ENCODE data around the gene LRP6.

Gene LRP6

DNA sequence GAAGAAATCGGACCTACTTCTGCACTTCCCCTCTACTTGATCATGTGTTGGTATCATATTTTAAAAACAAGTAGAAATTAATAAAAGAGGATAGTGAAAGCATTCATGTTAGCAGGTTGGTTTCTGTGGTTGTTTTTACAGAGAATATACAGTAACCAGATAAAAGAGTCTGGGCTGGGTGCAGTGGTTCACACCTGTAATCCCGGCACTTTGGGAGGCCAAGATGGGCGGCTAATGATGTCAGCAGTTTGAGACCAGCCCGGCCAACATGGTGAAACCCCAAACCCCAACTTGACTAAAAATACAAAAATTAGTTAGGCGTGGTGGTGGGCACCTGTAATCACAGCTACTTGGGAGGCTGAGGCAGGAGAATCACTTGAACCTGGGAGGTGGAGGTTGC lies 55.9 kb downstream of the LRP6 start:
- Histone ChIP-seq H3K27me3 (replicated peaks; ENCODE audit: control insufficient read depth, insufficient read depth, low read length) (no peaks in the 10 kb centered on the region), H3K4me3 (replicated peaks; ENCODE audit: low read depth, low read length) (no peak overlapping the region), H3K36me3 (ENCODE audit: control insufficient read depth, insufficient read depth, low read length) (no peaks in the 10 kb centered on the region)
- TF ChIP-seq, protein P1, sequence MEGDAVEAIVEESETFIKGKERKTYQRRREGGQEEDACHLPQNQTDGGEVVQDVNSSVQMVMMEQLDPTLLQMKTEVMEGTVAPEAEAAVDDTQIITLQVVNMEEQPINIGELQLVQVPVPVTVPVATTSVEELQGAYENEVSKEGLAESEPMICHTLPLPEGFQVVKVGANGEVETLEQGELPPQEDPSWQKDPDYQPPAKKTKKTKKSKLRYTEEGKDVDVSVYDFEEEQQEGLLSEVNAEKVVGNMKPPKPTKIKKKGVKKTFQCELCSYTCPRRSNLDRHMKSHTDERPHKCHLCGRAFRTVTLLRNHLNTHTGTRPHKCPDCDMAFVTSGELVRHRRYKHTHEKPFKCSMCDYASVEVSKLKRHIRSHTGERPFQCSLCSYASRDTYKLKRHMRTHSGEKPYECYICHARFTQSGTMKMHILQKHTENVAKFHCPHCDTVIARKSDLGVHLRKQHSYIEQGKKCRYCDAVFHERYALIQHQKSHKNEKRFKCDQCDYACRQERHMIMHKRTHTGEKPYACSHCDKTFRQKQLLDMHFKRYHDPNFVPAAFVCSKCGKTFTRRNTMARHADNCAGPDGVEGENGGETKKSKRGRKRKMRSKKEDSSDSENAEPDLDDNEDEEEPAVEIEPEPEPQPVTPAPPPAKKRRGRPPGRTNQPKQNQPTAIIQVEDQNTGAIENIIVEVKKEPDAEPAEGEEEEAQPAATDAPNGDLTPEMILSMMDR (IDR thresholded peaks at IDR 0.05; ENCODE audit: insufficient read depth, low read length, poor library complexity, severe bottlenecking), result no peak
- no peak for DNase-seq (ENCODE audit: extremely low read depth, insufficient read length)

DNA sequence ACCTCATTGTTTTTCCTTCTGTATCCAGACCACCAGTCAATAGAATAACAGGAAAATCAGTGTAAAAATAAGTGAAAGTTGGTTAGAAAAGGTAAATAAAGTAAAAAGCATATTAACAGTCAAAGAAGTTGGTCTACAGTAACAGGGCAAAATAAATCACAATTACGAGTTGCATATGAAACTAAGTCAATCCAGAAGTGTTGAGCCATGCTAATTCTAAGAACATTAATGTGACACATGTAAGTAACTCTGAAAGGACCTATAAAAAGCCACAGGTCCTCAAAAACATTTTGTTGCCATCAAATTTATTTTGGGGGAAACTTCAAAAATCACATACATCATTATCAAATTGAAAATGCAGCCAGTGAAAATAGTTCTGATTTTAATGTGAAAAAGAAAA lies 56.4 kb downstream of the LRP6 start:
- no peaks in the 10 kb centered on the region for H3K36me3 ChIP-seq (ENCODE audit: control insufficient read depth, insufficient read depth, low read length)
- TF ChIP-seq, protein P1 (IDR thresholded peaks at IDR 0.05; ENCODE audit: insufficient read depth, low read length, poor library complexity, severe bottlenecking), result no peak
- no peaks in the 10 kb centered on the region for H3K27me3 ChIP-seq (replicated peaks; ENCODE audit: control insufficient read depth, insufficient read depth, low read length)
- DNase-seq (ENCODE audit: extremely low read depth, insufficient read length), result no peak
- no peak overlapping the region for H3K4me3 ChIP-seq (replicated peaks; ENCODE audit: low read depth, low read length)

DNA sequence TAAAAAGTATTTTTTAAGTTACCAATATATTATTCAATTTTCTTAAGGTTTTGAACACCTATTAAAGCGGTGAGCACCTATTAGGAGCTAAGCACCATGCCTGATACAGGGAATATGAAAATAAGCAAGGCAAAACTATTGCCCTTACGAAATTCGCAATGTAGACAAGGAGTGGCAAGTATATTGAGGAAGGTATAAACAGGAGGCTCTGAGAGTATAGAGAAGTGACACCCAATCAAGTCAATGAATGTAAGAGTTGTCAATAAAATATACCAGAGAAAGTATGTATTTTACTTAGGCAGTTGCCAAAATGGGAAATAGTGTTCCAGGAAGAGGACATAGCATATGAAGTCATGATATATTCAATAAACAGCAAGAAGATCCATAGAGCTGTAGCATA lies 57.2 kb downstream of the LRP6 start:
- Histone ChIP-seq H3K27me3 (replicated peaks; ENCODE audit: control insufficient read depth, insufficient read depth, low read length) (no peaks in the 10 kb centered on the region), H3K4me3 (replicated peaks; ENCODE audit: low read depth, low read length) (no peak overlapping the region), H3K36me3 (ENCODE audit: control insufficient read depth, insufficient read depth, low read length) (no peaks in the 10 kb centered on the region)
- no peak for DNase-seq (ENCODE audit: extremely low read depth, insufficient read length)
- TF ChIP-seq, protein P1 (IDR thresholded peaks at IDR 0.05; ENCODE audit: insufficient read depth, low read length, poor library complexity, severe bottlenecking), result no peak

DNA sequence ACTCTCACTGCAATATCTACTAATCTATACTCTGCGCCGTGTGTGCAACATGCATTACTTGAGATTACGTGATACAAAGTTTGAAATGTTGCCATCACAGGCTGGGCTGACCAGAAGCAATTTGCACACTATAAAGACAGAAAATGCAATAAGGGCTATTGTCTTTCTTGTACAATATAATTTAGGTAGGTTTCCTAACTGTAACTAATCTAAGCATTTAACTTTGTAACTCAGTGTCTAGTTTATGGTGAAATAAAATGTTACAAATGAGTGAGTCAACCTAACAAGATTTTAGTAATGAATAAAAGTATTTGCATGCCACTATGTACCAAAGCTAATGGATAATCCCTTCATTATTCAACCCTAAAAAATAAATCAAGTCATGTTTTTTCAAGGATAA lies 57.8 kb downstream of the LRP6 start:
- H3K4me3 ChIP-seq (replicated peaks; ENCODE audit: low read depth, low read length), result no peak overlapping the region
- no peaks in the 10 kb centered on the region for H3K27me3 ChIP-seq (replicated peaks; ENCODE audit: control insufficient read depth, insufficient read depth, low read length)
- TF ChIP-seq, protein P1 (IDR thresholded peaks at IDR 0.05; ENCODE audit: insufficient read depth, low read length, poor library complexity, severe bottlenecking), result no peak
- no peaks in the 10 kb centered on the region for H3K36me3 ChIP-seq (ENCODE audit: control insufficient read depth, insufficient read depth, low read length)
- DNase-seq (ENCODE audit: extremely low read depth, insufficient read length), result no peak

GRCh38 chr12:12207746-12208145 lies 59.1 kb downstream of the LRP6 start:
- H3K36me3 ChIP-seq (ENCODE audit: control insufficient read depth, insufficient read depth, low read length), result no peaks in the 10 kb centered on the region
- no peaks in the 10 kb centered on the region for H3K27me3 ChIP-seq (replicated peaks; ENCODE audit: control insufficient read depth, insufficient read depth, low read length)
- TF ChIP-seq, protein P1 (IDR thresholded peaks at IDR 0.05; ENCODE audit: insufficient read depth, low read length, poor library complexity, severe bottlenecking), result no peak
- no peak overlapping the region for H3K4me3 ChIP-seq (replicated peaks; ENCODE audit: low read depth, low read length)
- no peak for DNase-seq (ENCODE audit: extremely low read depth, insufficient read length)

GRCh38 chr12:12206776-12207388 lies 60.0 kb downstream of the LRP6 start:
- no peaks in the 10 kb centered on the region for H3K27me3 ChIP-seq (replicated peaks; ENCODE audit: control insufficient read depth, insufficient read depth, low read length)
- TF ChIP-seq, protein P1 (IDR thresholded peaks at IDR 0.05; ENCODE audit: insufficient read depth, low read length, poor library complexity, severe bottlenecking), result no peak
- no peak for DNase-seq (ENCODE audit: extremely low read depth, insufficient read length)
- no peaks in the 10 kb centered on the region for H3K36me3 ChIP-seq (ENCODE audit: control insufficient read depth, insufficient read depth, low read length)
- H3K4me3 ChIP-seq (replicated peaks; ENCODE audit: low read depth, low read length), result no peak overlapping the region

All from GM06990 (cell line).